Heart left ventricle (tissue), 16 donors: ENCODE data around the gene PTTG1IP. TPM values are rescaled to one million over a fixed set of nuclear protein-coding genes. Genes with fewer than 3 reads are reported as not detected.

Experiments
- ATAC-seq, 4 donors: fragments of 200-7000 bp; cut with Tn5 transposase; one replicate each; pipeline ENCODE4 v1.9.1; 2020 to 2022; ENCODE audit warnings: moderate library complexity in 4 of 4, mild to moderate bottlenecking in 3 of 4, moderate number of reproducible peaks in 1 of 4
- DNase-seq, 5 donors: peaks; one replicate each; pipeline ENCODE4 v3.0.0-alpha.2; 2020
- H3K27ac ChIP-seq, 12 donors: fragments of 200-600 bp; sonication (generic) in 4 of 12; one replicate each; pipeline versions ENCODE4 v1.5.0 to v1.8.0; 2016 to 2022; ENCODE audit warnings: mild to moderate bottlenecking in 2 of 12
- H3K27me3 ChIP-seq, 9 donors: fragments of 200-600 bp; sonication (generic) in 2 of 9; one replicate each; pipeline versions ENCODE4 v1.5.1 to v1.8.0; 2016 to 2022; ENCODE audit warnings: mild to moderate bottlenecking in 3 of 9
- H3K36me3 ChIP-seq, 9 donors: fragments of 200-600 bp; sonication (generic) in 2 of 9; one replicate each; pipeline versions ENCODE4 v1.5.0 to v1.8.0; 2018 to 2022; ENCODE audit warnings: mild to moderate bottlenecking in 2 of 9
- H3K4me1 ChIP-seq, 12 donors: fragments of 200-600 bp; sonication (generic) in 4 of 12; one replicate each; pipeline versions ENCODE4 v1.5.0 to v1.8.0; 2016 to 2022; ENCODE audit warnings: mild to moderate bottlenecking in 3 of 12
- H3K4me3 ChIP-seq, 12 donors: fragments of 200-600 bp; sonication (generic) in 4 of 12; one replicate each; pipeline versions ENCODE4 v1.5.0 to v1.8.0; 2017 to 2022; ENCODE audit warnings: mild to moderate bottlenecking in 9 of 12, moderate library complexity in 4 of 12
- H3K9me3 ChIP-seq, 12 donors: fragments of 200-600 bp; sonication (generic) in 4 of 12; one replicate each; pipeline versions ENCODE4 v1.5.0 to v1.8.0; 2016 to 2022; ENCODE audit warnings: mild to moderate bottlenecking in 1 of 12
- POLR2A ChIP-seq, 2 donors: fragments of 450-650 bp; IDR thresholded peaks; one replicate each; pipeline ENCODE4 v1.6.1; 2017; ENCODE audit warnings: antibody characterized with exemption in 2 of 2, mild to moderate bottlenecking in 2 of 2, moderate library complexity in 2 of 2
- WGBS, 4 donors: extraction: QIAGEN DNeasy Blood & Tissue Kit in 2 of 4; methylation state at CpG; one replicate each; pipeline versions ENCODE4 v1.1.5 to v1.1.7; 2013 to 2018; 5-methylcytosine and 5-hydroxymethylcytosine counted together
- intact Hi-C, 10 donors: fragments of 100-400 bp; cut with DNase I; formaldehyde crosslinking; loops; one replicate each; pipeline versions ENCODE4 v1.11.1 to v1.14.2; 2022
- polyA plus RNA-seq, 2 donors: library from polyadenylated mRNA; stranded (reverse); fragments of 200-250 nt; gene quantifications; one replicate each; pipeline ENCODE4 v1.2.3, GENCODE V29; 2013
- total RNA-seq, 9 donors: library from RNA; depleted of rRNA in 2 of 9; stranded (reverse); fragments of >200 nt in 2 of 9; fragmentation: NEBNext Ultra II Directional in 3 of 9; extraction: Animal tissue kit (Norgen Biotek cat#: 25700) in 3 of 9; gene quantifications; one replicate each; pipeline versions ENCODE4 v1.1.0 to v1.2.4, GENCODE V29; 2016 to 2023
- TF ChIP-seq, protein P1 (sequence below), 12 donors: fragments of 200-600 bp; sonication (generic) in 4 of 12; IDR thresholded peaks; one replicate each; pipeline versions ENCODE4 v1.5.0 to v1.8.0; 2018 to 2022; ENCODE audit warnings: antibody characterized with exemption in 12 of 12, mild to moderate bottlenecking in 5 of 12
- donor health status: ischemic (EF 13 %, LVEDD 7.1; RV severe dilation, severe dysfunction).
- donor health status: healthy with polysubstance abuse.
- donor health status: DM: no; HTN: yes; CAD: no.
- donor health status: DM: no; HTN: no; CAD: no.
- donor health status: ischemic (EF 25% LVEDD 6.9; RV normal size, moderate dysfunction).
- donor health status: ischemic (EF 25% LVEDD 5.7; RV mildly dilated, moderate dysfunction).
- donor health status: healthy.
- donor health status: DM: yes; HTN: yes; CAD: no.
- donor health status: ischemic (EF 35%, LVEDD 5.7; RV mildly dilated, moderate dysfunction).
- donor health status: nonischemic (EF 11% LVEDD 7.7; RV severe dilation, severe dysfunction).
- donor health status: DM: yes; HTN: yes; CAD: no.
- donor health status: PGD.
- donor health status: ischemic (EF 29% LVEDD 5.4; RV normal size, mild dysfunction).
- donor health status: nonischemic (EF 23%, LVEDD 6.1; RV moderate dilation, normal function).

Gene PTTG1IP
- total and polyA plus RNA-seq, 11 donors, result 126 to 319 (median 172) TPM

- peak in 3 of 4 donors; percentile 58 to 79 (median 73) for ATAC-seq
- peak in 4 of 5 donors; percentile 63 to 87 (median 68) for DNase-seq
- H3K9me3 ChIP-seq, result no peaks in the 10 kb centered on the region
- 32 to 40% (median 37%) methylated on average over 15 of the region's 15 CpGs for WGBS, 4 donors
- peaks cover 0 to 76% (median 0%) of the 10 kb centered on the region in 9 donors for H3K36me3 ChIP-seq
- H3K4me1 ChIP-seq, result peaks cover 0 to 9% (median 0%) of the 10 kb centered on the region in 12 donors
- intact Hi-C loops, result loop anchor here (1.0 to 5.0 kb wide), 7 partner anchors 35 to 245 kb away; no protein-coding TSS in a partner anchor
- no peak overlapping the region for H3K27ac ChIP-seq
- H3K27me3 ChIP-seq, result no peaks in the 10 kb centered on the region
- no peak for TF ChIP-seq POLR2A (IDR thresholded peaks at IDR 0.05)
- TF ChIP-seq, protein P1, sequence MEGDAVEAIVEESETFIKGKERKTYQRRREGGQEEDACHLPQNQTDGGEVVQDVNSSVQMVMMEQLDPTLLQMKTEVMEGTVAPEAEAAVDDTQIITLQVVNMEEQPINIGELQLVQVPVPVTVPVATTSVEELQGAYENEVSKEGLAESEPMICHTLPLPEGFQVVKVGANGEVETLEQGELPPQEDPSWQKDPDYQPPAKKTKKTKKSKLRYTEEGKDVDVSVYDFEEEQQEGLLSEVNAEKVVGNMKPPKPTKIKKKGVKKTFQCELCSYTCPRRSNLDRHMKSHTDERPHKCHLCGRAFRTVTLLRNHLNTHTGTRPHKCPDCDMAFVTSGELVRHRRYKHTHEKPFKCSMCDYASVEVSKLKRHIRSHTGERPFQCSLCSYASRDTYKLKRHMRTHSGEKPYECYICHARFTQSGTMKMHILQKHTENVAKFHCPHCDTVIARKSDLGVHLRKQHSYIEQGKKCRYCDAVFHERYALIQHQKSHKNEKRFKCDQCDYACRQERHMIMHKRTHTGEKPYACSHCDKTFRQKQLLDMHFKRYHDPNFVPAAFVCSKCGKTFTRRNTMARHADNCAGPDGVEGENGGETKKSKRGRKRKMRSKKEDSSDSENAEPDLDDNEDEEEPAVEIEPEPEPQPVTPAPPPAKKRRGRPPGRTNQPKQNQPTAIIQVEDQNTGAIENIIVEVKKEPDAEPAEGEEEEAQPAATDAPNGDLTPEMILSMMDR (IDR thresholded peaks at IDR 0.05), result peak; percentile 77 to 88 (median 86)
- no peak overlapping the region for H3K4me3 ChIP-seq
Measured at GRCh38 chr21:44892536-44893277, 19.2 kb upstream of the PTTG1IP start.

DNA sequence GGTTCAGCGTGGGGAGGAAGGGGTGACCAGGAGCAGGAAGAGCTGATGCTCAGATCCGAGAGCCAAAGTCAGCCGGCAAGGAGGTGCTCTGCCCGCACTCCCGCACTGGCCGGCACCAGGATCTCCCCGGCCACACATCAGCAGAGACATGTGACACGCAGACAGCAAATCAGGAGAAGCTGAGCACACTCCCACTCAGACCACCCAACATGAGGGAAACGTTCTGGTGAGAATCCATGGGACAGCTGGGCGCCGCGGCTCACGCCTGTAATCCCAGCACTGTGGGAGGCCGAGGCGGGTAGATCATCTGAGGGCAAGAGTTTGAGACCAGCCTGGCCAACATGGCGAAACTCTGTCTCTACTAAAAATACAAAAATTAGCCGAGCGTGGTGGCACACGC, 18.6 kb upstream of the PTTG1IP start:
- H3K4me3 ChIP-seq, result no peak overlapping the region
- ATAC-seq, result no peak
- WGBS, 4 donors, result 70 to 82% (median 73%) methylated on average over 18 to 19 of the region's 19 CpGs

GRCh38 chr21:44891631-44892031, 18.1 kb upstream of the PTTG1IP start:
- ATAC-seq (no peak), DNase-seq (peak in 3 of 5 donors; percentile 18 to 57 (median 18))
- intact Hi-C loops, result loop anchor here (1.0 to 5.0 kb wide), 7 partner anchors 36 to 246 kb away; no protein-coding TSS in a partner anchor
- H3K4me3 ChIP-seq, result no peak overlapping the region
- H3K27me3 ChIP-seq, result no peaks in the 10 kb centered on the region
- peaks cover 0 to 77% (median 0%) of the 10 kb centered on the region in 9 donors for H3K36me3 ChIP-seq
- H3K4me1 ChIP-seq, result peaks cover 0 to 7% (median 0%) of the 10 kb centered on the region in 12 donors
- H3K27ac ChIP-seq, result no peak overlapping the region
- TF ChIP-seq POLR2A (IDR thresholded peaks at IDR 0.05), result no peak
- TF ChIP-seq, protein P1 (IDR thresholded peaks at IDR 0.05), result no peak
- 85 to 91% (median 91%) methylated on average over 12 to 15 of the region's 15 CpGs; no CpG with 5 or more reads in 1 of the 4 donors for WGBS, 4 donors
- H3K9me3 ChIP-seq, result no peaks in the 10 kb centered on the region

More for the DNA sequence above, 18.6 kb upstream of the PTTG1IP start:
- H3K4me1 ChIP-seq, result peaks cover 0 to 7% (median 0%) of the 10 kb centered on the region in 12 donors
- DNase-seq, result peak in 1 of 5 donors; percentile 25
- H3K36me3 ChIP-seq, result peaks cover 0 to 76% (median 0%) of the 10 kb centered on the region in 9 donors
- no peaks in the 10 kb centered on the region for H3K27me3 ChIP-seq
- H3K27ac ChIP-seq, result no peak overlapping the region
- no peaks in the 10 kb centered on the region for H3K9me3 ChIP-seq
- TF ChIP-seq, protein P1 (IDR thresholded peaks at IDR 0.05), result no peak
- no peak for TF ChIP-seq POLR2A (IDR thresholded peaks at IDR 0.05)
- intact Hi-C loops, result loop anchor here (1.0 to 5.0 kb wide), 7 partner anchors 35 to 245 kb away; no protein-coding TSS in a partner anchor

DNA sequence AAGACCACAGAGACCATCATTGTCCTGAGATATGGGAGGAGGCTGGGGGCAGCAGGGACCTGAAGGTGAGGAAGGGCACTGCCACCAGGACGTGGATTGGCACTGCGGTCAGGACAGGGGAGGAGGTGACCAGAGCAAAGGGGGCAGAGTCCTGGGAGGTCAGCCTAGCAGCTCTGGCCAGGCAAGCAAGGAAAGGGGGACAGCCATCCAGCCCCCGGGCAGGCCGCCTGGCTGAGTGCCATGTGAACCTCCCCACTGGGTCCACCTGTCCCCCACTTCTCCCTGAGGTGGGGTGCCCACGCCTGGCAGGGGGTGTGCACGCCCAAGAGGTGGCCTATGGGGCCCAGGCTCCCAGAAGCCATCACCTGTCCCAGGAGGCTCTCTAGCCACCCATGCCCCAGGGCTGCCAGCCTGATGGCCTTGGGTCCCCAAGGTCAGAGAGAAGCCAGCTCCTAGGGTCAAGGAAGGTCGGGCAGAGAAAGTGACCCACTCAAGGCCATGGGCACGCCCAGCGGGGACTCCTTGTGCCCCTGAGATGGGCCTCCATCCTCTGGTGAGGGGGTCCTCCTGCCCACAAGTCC, 17.6 kb upstream of the PTTG1IP start:
- TF ChIP-seq, protein P1 (IDR thresholded peaks at IDR 0.05), result no peak
- no peak for TF ChIP-seq POLR2A (IDR thresholded peaks at IDR 0.05)
- ATAC-seq (no peak), DNase-seq (peak in 2 of 5 donors; percentile 24 to 57)
- H3K27ac ChIP-seq, result no peak overlapping the region
- H3K9me3 ChIP-seq, result no peaks in the 10 kb centered on the region
- H3K36me3 ChIP-seq, result peaks cover 0 to 77% (median 0%) of the 10 kb centered on the region in 9 donors
- H3K4me1 ChIP-seq, result peaks cover 0 to 7% (median 0%) of the 10 kb centered on the region in 12 donors
- H3K27me3 ChIP-seq, result no peaks in the 10 kb centered on the region
- intact Hi-C loops, result loop anchor here in 8 of 10 donors (2.0 to 5.0 kb wide), 5 partner anchors 36 to 246 kb away; no protein-coding TSS in a partner anchor
- no peak overlapping the region for H3K4me3 ChIP-seq
- WGBS, 4 donors, result 83 to 93% (median 87%) methylated on average over 6 to 9 of the region's 9 CpGs
